Measurements from ENCODE around the gene COMMD7. TPM values are rescaled to one million over a fixed set of nuclear protein-coding genes. Genes with fewer than 3 reads are reported as not detected.

Gene COMMD7
- total and polyA plus RNA-seq, 9 of the 15 experiments (the other 6 are each of a cell fraction or from before 2014, with no cell fraction given) = 11.9 to 69.1 (median 34.7) TPM

DNA sequence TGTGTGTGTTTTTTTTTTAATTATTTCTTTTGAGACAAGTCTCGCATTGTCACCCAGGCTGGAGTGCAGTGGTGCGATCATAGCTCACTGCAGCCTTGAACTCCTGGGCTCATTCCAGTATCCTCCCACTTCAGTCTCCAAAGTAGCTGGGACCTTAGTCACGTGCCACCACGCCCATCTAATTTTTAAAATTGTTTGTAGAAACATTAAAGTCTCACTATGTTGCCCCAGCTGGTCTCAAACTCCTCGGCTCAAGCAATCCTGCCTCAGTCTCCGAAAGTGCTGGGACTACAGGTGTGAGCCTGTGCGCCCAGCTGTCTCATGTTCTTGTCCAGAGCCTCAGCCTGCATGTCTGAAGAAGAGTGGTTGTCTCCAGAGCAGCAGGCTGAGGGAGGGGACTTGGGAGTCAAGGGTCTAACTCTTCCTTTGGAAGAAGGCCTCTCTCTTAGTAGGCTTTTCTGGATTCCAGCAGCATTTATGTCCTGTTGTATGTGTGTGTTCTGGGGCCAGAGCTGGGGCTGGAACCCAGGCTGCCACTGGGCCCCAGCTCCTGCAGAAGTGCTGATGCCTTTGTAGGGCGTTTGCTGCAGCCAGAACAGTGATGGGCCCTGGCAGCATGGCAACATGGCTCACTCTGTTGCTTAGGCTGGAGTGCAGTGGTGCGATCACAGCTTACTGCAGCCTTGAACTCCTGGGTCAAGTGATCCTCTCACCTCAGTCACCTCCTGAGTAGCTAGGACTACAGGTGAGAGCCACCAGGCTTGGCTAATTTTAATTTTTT, 24.3 kb upstream of the COMMD7 start:
- BruUV-seq (replicated peaks) = no TSS peak
- DNase-seq (ENCODE audit: extremely low read depth in 1 of 4, low spot score in 3 of 4) (no peak), ATAC-seq (no peak), FAIRE-seq (no peak)
- Histone ChIP-seq H3K9me1 (ENCODE audit: control insufficient read depth, insufficient read depth, low read length) (no peaks in the 10 kb centered on the region), H3K9me3 (replicated peaks; ENCODE audit: control insufficient read depth, insufficient read depth, low read depth, low read length) (no peaks in the 10 kb centered on the region), H3K36me3 (ENCODE audit: control insufficient read depth, insufficient read depth, low read length) (peaks cover 62% of the 10 kb centered on the region), H4K20me1 (replicated peaks; ENCODE audit: control insufficient read depth, insufficient read depth, low read length) (peaks cover 7% of the 10 kb centered on the region), H3K27me3 (ENCODE audit: control insufficient read depth in 2 of 2, insufficient read depth in 2 of 2, low read length in 2 of 2) (no peaks in the 10 kb centered on the region), H3K9ac (ENCODE audit: insufficient read depth in 1 of 2, low read depth in 2 of 2, low read length in 2 of 2) (0 out of 4 replicates have a peak overlapping the region, but pooled peaks of 1 of the 2 experiments have one; percentile 18), H3K4me3 (no peak overlapping the region), H3K4me2 (ENCODE audit: insufficient read depth, low read length) (no peak overlapping the region), H3K27ac (ENCODE audit: extremely low read depth, low read depth, low read length) (no peak overlapping the region; the same call in 2 of the 3 replicates), H3K79me2 (ENCODE audit: control insufficient read depth, insufficient read depth, low read length) (peaks cover 90% of the 10 kb centered on the region), H3K4me1 (replicated peaks in 1 of 2; ENCODE audit: control insufficient read depth in 2 of 2, insufficient read depth in 2 of 2, low read length in 2 of 2) (peaks cover 23 to 33% of the 10 kb centered on the region in 2 experiments; a peak in 4 of 5 replicates), H2AFZ (ENCODE audit: low read depth, low read length) (no peak overlapping the region)
- no peak for TF ChIP-seq ZNF785 (CRISPR knock-in tag; IDR thresholded peaks at IDR 0.05)
- no peak for TF ChIP-seq SAFB2 (IDR thresholded peaks at IDR 0.05; ENCODE audit: borderline replicate concordance, low read depth, low read length, severe bottlenecking)
- TF ChIP-seq ZNF77 (CRISPR knock-in tag; IDR thresholded peaks at IDR 0.05) = no peak
- peak; percentile 33; the same call in 1 of the 2 replicates for TF ChIP-seq RBFOX2 (IDR thresholded peaks at IDR 0.05; ENCODE audit: low read depth, low read length)
- no peak for TF ChIP-seq CBFA2T3 (IDR thresholded peaks at IDR 0.05)
- TF ChIP-seq ZNF830 (CRISPR knock-in tag; IDR thresholded peaks at IDR 0.05) = no peak
- TF ChIP-seq, protein P1, sequence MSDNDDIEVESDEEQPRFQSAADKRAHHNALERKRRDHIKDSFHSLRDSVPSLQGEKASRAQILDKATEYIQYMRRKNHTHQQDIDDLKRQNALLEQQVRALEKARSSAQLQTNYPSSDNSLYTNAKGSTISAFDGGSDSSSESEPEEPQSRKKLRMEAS (CRISPR knock-in tag; IDR thresholded peaks at IDR 0.05) = 0 out of 2 replicates have a peak, but pooled peaks have one; percentile 15
- no peak for TF ChIP-seq TAF1 (IDR thresholded peaks at IDR 0.05; ENCODE audit: control insufficient read depth, extremely low read depth, insufficient read depth, low read length, severe bottlenecking)
- TF ChIP-seq, protein P2, sequence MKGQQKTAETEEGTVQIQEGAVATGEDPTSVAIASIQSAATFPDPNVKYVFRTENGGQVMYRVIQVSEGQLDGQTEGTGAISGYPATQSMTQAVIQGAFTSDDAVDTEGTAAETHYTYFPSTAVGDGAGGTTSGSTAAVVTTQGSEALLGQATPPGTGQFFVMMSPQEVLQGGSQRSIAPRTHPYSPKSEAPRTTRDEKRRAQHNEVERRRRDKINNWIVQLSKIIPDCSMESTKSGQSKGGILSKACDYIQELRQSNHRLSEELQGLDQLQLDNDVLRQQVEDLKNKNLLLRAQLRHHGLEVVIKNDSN (CRISPR knock-in tag; IDR thresholded peaks at IDR 0.05) = 0 out of 2 replicates have a peak, but pooled peaks have one; percentile 26
- TF ChIP-seq, protein P3, sequence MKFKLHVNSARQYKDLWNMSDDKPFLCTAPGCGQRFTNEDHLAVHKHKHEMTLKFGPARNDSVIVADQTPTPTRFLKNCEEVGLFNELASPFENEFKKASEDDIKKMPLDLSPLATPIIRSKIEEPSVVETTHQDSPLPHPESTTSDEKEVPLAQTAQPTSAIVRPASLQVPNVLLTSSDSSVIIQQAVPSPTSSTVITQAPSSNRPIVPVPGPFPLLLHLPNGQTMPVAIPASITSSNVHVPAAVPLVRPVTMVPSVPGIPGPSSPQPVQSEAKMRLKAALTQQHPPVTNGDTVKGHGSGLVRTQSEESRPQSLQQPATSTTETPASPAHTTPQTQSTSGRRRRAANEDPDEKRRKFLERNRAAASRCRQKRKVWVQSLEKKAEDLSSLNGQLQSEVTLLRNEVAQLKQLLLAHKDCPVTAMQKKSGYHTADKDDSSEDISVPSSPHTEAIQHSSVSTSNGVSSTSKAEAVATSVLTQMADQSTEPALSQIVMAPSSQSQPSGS (CRISPR knock-in tag; IDR thresholded peaks at IDR 0.05) = no peak
- WGBS (ENCODE audit: insufficient coverage, low coverage, missing lambda C conversion rate) = 84% methylated on average over 9 of the region's 9 CpGs
- POLR2A ChIA-PET = interaction anchor here (0.6 to 3.6 kb wide), 6 partner anchors 9 to 620 kb away, joined by 3 to 11 read pairs (median 4); partner anchors contain the start of gene C20orf203
- intact Hi-C loops (cut with micrococcal nuclease) (no loop called here), in situ Hi-C loops (cut with MboI) (no loop called here)
- CTCF ChIA-PET (ENCODE audit: low intra/inter-chr PET ratio) = no interaction called here
